Measurements from ENCODE around the gene CTSS.
"Not testable (repeated sequence)": the region's sequence is repeated elsewhere in the genome, so short reads cannot be mapped to it uniquely, and the experiment has no call there.

The CTSS gene

GRCh38 chr1:150775931-150776505 is 10.4 kb upstream of the CTSS start:
- not testable (repeated sequence) for H3K27ac ChIP-seq; DNase-seq (ENCODE audit: low read depth, low spot score)

DNA sequence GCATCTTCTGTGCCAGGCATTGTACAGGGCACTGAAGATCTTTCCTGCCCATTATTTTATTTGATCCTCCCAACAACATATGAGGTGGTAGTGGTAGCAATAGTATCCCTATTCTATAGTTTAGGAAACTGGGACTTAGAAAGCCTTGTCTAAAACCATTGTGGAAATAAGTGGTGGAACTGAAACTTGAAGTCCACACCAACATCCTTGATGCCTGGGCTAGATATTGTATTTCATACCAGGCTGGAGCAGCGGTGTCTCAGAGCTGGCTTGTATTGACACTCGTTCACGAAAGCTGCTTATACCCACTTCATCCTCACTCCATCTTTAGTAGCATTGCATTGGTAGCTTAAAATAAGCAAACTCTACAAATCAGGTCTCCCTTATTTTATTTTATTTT is 9.7 kb upstream of the CTSS start:
- no peak for DNase-seq (ENCODE audit: low read depth, low spot score)
- H3K27ac ChIP-seq = no peak overlapping the region

- no peak overlapping the region for H3K27ac ChIP-seq
- DNase-seq (ENCODE audit: low read depth, low spot score) = no peak
Measured at GRCh38 chr1:150772326-150772725, 6.7 kb upstream of the CTSS start.

GRCh38 chr1:150767704-150768103 is 2.1 kb upstream of the CTSS start:
- not testable (repeated sequence) for H3K27ac ChIP-seq; DNase-seq (ENCODE audit: low read depth, low spot score)

DNA sequence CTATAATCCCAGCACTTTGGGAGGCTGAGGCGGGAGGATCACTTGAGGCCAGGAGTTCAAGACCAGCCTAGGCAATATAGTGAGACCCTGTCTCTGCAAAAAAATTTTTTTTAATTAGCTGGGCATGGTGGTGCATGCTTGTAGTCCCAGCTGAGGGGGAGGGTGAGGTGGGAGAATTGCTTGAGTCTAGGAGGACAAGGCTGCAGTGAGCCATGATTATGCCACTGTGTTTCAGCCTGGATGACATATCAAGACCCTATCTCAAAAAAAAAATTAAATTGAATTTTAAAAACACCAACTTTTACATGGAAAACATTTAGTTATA is 361 bp upstream of the CTSS start:
- DNase-seq (ENCODE audit: low read depth, low spot score) = not testable (repeated sequence)
- H3K27ac ChIP-seq = peak overlapping the region; percentile 52

DNA sequence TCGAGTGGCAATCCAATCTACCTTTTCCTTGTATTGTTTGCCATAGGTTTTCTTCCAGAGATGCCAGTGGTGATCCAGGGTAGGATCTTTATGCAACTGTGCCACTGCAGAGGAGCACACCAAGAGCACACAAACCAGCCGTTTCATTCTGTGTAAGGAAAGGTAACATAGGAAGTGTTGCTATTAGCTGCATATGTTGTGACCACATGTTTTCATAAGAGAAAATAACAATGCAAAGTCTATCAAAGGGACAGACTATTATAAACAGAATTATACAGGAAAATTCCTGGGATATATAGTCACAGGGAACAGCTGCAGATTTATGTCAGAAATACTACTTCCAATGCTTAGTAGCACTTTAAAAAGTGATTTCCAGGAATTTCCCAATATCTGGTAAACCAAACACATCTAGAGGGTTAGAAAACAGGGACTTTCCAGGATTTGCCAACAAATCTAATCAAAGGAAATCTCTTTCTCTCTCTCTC is 919 bp downstream of the CTSS start:
- H3K27ac ChIP-seq = peak overlapping the region; percentile 52
- no peak for DNase-seq (ENCODE audit: low read depth, low spot score)

DNA sequence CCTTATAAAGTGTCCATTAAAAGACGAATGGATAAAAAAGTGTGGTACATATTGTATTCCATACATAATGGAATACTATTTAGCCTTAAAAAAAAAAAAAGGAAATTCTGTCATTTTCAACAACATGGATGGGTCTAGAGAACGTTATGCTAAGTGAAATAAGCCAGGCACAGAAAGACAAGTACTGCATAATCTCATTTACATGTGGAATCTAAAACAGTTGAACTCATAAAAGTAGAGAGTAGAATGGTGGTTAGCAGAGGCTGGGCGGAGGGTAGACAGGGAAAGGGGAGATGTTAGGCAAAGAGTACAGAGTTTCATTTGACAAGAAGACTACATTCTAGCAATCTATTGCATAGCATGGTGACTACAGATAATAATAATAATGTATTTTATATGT is 2.6 kb downstream of the CTSS start:
- DNase-seq (ENCODE audit: low read depth, low spot score) = no peak
- H3K27ac ChIP-seq = no peak overlapping the region

DNA sequence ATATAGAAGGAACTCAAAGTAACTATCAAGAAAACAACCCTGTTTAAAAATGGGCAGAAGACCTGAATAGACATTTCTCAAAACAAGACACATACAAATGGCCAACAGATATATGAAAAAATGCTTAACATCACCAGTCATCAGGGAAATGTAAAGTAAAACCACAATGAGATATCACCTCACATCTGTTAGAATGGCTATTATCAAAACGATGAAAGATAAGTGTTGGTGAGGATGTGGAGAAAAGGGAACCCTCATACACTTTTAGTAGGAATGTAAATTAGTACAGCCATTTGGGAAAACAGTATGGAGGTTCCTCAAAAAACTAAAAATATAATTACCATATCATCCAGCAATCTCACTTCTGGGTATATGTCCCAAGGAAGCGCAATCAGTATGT is 3.0 kb downstream of the CTSS start:
- DNase-seq (ENCODE audit: low read depth, low spot score) = no peak
- H3K27ac ChIP-seq = no peak overlapping the region

GRCh38 chr1:150761801-150762200 is 3.8 kb downstream of the CTSS start:
- no peak overlapping the region for H3K27ac ChIP-seq
- DNase-seq (ENCODE audit: low read depth, low spot score) = no peak

- H3K27ac ChIP-seq = no peak overlapping the region
- DNase-seq (ENCODE audit: low read depth, low spot score) = no peak
Measured at GRCh38 chr1:150760013-150760412, 5.6 kb downstream of the CTSS start.

DNA sequence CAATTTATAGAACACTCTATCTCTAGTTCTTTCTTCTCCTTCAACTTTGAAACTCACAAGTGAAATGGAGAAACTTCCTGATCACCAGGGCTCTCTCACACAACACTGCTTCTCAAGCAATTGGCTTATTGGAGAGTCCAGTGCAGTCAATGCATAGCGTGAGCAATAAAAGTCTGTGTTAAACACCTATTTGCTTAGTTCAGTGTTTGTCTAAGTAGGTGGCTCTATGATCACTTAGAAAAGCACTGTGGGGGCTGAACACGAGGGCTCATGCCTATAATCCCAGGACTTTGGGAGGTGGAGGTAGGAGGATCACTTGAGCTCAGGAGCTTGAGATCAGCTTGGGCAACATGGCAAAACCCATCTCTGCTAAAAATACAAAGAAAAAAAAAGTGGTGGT is 12.2 kb downstream of the CTSS start:
- no peak for DNase-seq (ENCODE audit: low read depth, low spot score)
- no peak overlapping the region for H3K27ac ChIP-seq

DNA sequence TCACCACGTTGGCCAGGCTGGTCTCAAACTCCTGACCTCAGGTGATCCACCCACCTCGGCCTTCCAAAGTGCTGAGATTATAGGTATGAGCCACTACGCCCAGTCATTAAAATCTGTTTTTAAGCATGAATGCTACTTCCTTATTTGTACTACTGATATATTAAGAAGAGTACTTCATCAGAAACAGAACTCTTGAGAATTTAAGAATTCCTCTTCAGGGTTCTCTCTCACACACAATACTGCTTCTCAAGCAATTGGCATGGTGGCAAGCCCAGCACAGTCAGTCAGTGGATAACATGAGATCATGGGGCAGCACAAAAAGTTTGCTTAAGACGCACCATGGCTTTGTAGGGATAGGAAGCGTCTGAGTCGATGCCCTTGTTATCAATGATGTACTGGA is 14.1 kb downstream of the CTSS start:
- no peak for DNase-seq (ENCODE audit: low read depth, low spot score)
- no peak overlapping the region for H3K27ac ChIP-seq

GRCh38 chr1:150749720-150750311 is 15.8 kb downstream of the CTSS start:
- DNase-seq (ENCODE audit: low read depth, low spot score) = peak; percentile 22
- peak overlapping the region; percentile 41 for H3K27ac ChIP-seq

GRCh38 chr1:150748878-150749719 is 16.5 kb downstream of the CTSS start:
- H3K27ac ChIP-seq = peak overlapping the region; percentile 41
- DNase-seq (ENCODE audit: low read depth, low spot score) = no peak

- no peak overlapping the region for H3K27ac ChIP-seq
Measured at GRCh38 chr1:150730130-150730721, 35.4 kb downstream of the CTSS start.

DNA sequence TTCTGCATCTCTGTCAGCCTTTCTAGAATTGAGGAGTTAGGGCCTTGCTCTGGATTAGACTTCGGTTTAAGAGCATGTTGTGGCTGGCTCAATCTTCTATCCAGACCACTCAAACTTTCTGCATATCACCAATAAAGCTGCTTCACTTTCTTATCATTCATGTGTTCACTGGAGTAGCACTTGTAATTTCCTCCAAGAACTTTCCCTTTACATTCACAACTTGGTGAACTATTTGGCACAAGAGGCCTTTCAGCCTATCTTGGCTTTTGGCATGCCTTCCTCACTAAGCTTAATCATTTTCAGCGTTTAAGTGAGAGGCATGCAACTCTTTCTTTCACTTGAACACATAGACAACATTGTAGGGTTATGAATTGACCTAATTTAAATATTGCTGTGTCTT is 41.2 kb downstream of the CTSS start:
- no peak for DNase-seq (ENCODE audit: low read depth, low spot score)
- H3K27ac ChIP-seq = no peak overlapping the region

More at GRCh38 chr1:150730130-150730721, 35.4 kb downstream of the CTSS start:
- DNase-seq (ENCODE audit: low read depth, low spot score) = no peak

DNA sequence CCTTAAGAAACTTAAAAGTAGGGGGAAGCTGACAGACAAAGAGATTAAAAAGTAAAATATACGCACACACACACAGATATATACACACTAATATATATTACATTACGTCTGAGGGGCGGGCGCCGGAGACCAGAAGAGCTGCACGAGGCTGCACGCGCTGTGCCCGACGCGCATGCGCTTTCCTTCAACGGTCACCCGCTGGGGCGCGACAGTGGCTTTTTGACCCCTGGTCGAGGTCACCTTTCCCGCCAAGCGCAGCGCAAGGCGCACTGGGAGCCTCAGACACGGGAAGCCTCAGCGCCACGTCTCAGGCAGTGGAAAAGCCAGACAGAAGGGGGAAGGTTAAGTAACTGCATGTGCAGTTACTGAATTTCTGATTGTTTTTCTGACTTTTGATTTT is 44.9 kb downstream of the CTSS start, which contains the start of gene HORMAD1:
HORMAD1 (minus strand) TSS at position 193 of the 400 bp plus-strand sequence. CDS start 1,390 bp downstream, outside the sequence.
- no peak within 1 kb of the TSS for H3K27ac ChIP-seq
- DNase-seq (ENCODE audit: low read depth, low spot score) = no peak

- no peak for DNase-seq (ENCODE audit: low read depth, low spot score)
- H3K27ac ChIP-seq = no peak overlapping the region
Measured at GRCh38 chr1:150720098-150720497, 45.5 kb downstream of the CTSS start.

GRCh38 chr1:150718225-150718891 is 47.2 kb downstream of the CTSS start:
- no peak for DNase-seq (ENCODE audit: low read depth, low spot score)
- H3K27ac ChIP-seq = no peak overlapping the region

GRCh38 chr1:150709031-150709430 is 56.5 kb downstream of the CTSS start:
- DNase-seq (ENCODE audit: low read depth, low spot score); H3K27ac ChIP-seq: not testable (repeated sequence)

All from epithelial cell of prostate (primary cell).